GM12873 (cell line): Measurements from ENCODE around the gene LRRC45.

Source experiments
- CTCF ChIP-seq: IDR thresholded peaks from 2 replicates; pipeline ENCODE4 v1.5.1; 2012; ENCODE audit warnings: low read depth, mild to moderate bottlenecking, moderate library complexity, low read length, control low read depth; ENCODE audit not compliant: insufficient read depth; ENCODE audit errors: missing control alignments

Gene LRRC45

GRCh38 chr17:82007228-82007494 lies 15.9 kb upstream of the LRRC45 start:
- TF ChIP-seq CTCF = no peak

GRCh38 chr17:82007495-82008257 lies 15.4 kb upstream of the LRRC45 start:
- no peak for TF ChIP-seq CTCF

GRCh38 chr17:82008258-82008940 lies 14.7 kb upstream of the LRRC45 start:
- TF ChIP-seq CTCF = no peak

GRCh38 chr17:82008941-82009405 lies 14.1 kb upstream of the LRRC45 start:
- TF ChIP-seq CTCF = no peak

- TF ChIP-seq CTCF = no peak
Measured at GRCh38 chr17:82009413-82009812, 13.7 kb upstream of the LRRC45 start.

GRCh38 chr17:82010575-82011525 lies 12.3 kb upstream of the LRRC45 start:
- TF ChIP-seq CTCF = no peak
